DMS53 (cell line): Measurements from ENCODE around the gene TEK.

ENCODE experiments used
- DNase-seq: peaks from one replicate; lab custom pipeline; 2025; lab: John Stamatoyannopoulos, UW

Gene TEK

GRCh38 chr9:27179245-27179865 lies 70.3 kb downstream of the TEK start:
- no peak for DNase-seq

- DNase-seq = no peak
These were observed 72.4 kb downstream of the TEK start for GRCh38 chr9:27181381-27181780.

- DNase-seq = no peak
These were observed 73.4 kb downstream of the TEK start for GRCh38 chr9:27182421-27182820.

GRCh38 chr9:27183131-27183530 lies 74.1 kb downstream of the TEK start:
- DNase-seq = no peak

GRCh38 chr9:27183701-27184100 lies 74.7 kb downstream of the TEK start:
- DNase-seq = no peak

GRCh38 chr9:27184556-27185351 lies 75.7 kb downstream of the TEK start:
- peak; percentile 39 for DNase-seq

- no peak for DNase-seq
These were observed 79.4 kb downstream of the TEK start for GRCh38 chr9:27188426-27188825.

- DNase-seq = no peak
These were observed 80.4 kb downstream of the TEK start for GRCh38 chr9:27189426-27189825.

GRCh38 chr9:27192291-27192960 lies 83.4 kb downstream of the TEK start:
- no peak for DNase-seq

- DNase-seq = peak; percentile 10
These were observed 84.9 kb downstream of the TEK start for GRCh38 chr9:27193886-27194285.

- peak; percentile 6 for DNase-seq
These were observed 85.5 kb downstream of the TEK start for GRCh38 chr9:27194401-27195091.

- DNase-seq = no peak
These were observed 86.2 kb downstream of the TEK start for GRCh38 chr9:27195191-27195590.

- DNase-seq = no peak
These were observed 87.4 kb downstream of the TEK start for GRCh38 chr9:27196383-27196782.

GRCh38 chr9:27198190-27198589 lies 89.2 kb downstream of the TEK start:
- DNase-seq = peak; percentile 50

- no peak for DNase-seq
These were observed 93.0 kb downstream of the TEK start for GRCh38 chr9:27202056-27202455.

- no peak for DNase-seq
These were observed 94.8 kb downstream of the TEK start for GRCh38 chr9:27203783-27204182.

- DNase-seq = no peak
These were observed 95.6 kb downstream of the TEK start for GRCh38 chr9:27204578-27204977.

- DNase-seq = no peak
These were observed 96.2 kb downstream of the TEK start for GRCh38 chr9:27205198-27205597.

- DNase-seq = no peak
These were observed 97.0 kb downstream of the TEK start for GRCh38 chr9:27206041-27206440.

GRCh38 chr9:27209034-27209433 lies 100.0 kb downstream of the TEK start:
- no peak for DNase-seq

GRCh38 chr9:27210588-27210987 lies 101.6 kb downstream of the TEK start:
- no peak for DNase-seq

- DNase-seq = no peak
These were observed 103.2 kb downstream of the TEK start for GRCh38 chr9:27212191-27212590.

GRCh38 chr9:27212621-27213020 lies 103.6 kb downstream of the TEK start:
- DNase-seq = no peak
